SK-N-SH treated with all-trans-retinoic acid at 6 μM for 48 hours (cell line): Measurements from ENCODE around the gene CLDN5.
A peak's percentile ranks its signal among the peaks of the same experiment; 100 is the strongest.

Experiments used
- ATAC-seq: fragments of 200-7000 bp; cut with Tn5 transposase; 3 replicates; pipeline ENCODE4 v1.9.1; 2020; ENCODE audit warnings: mild to moderate bottlenecking, moderate library complexity
- ARNTL ChIP-seq: fragments of 450-650 bp; formaldehyde crosslinking; IDR thresholded peaks from 2 replicates; pipeline ENCODE4 v1.5.0; 2020; ENCODE audit warnings: low read depth, mild to moderate bottlenecking, moderate library complexity, borderline replicate concordance
- BACH2 ChIP-seq: fragments of 250-450 bp; sonication (Bioruptor Pico); IDR thresholded peaks from 2 replicates; pipeline ENCODE4 v1.9.0; 2021; ENCODE audit warnings: mild to moderate bottlenecking, borderline replicate concordance
- CSDC2 ChIP-seq: fragments of 250-450 bp; sonication (Bioruptor Pico); IDR thresholded peaks from 2 replicates; pipeline ENCODE4 v1.5.0; 2020; ENCODE audit warnings: mild to moderate bottlenecking, moderate library complexity
- ESRRG ChIP-seq: fragments of 250-450 bp; sonication (Bioruptor Pico); IDR thresholded peaks from 2 replicates; pipeline ENCODE4 v1.6.1; 2021; ENCODE audit warnings: mild to moderate bottlenecking
- GLIS3 ChIP-seq: fragments of 250-450 bp; sonication (Bioruptor Pico); IDR thresholded peaks from 2 replicates; pipeline ENCODE4 v1.5.0; 2020; ENCODE audit warnings: mild to moderate bottlenecking, moderate library complexity
- ISL1 ChIP-seq: fragments of 250-450 bp; sonication (Bioruptor Pico); IDR thresholded peaks from 2 replicates; pipeline ENCODE4 v2.1.2; 2022; ENCODE audit warnings: mild to moderate bottlenecking, moderate library complexity
- OSR1 ChIP-seq: fragments of 250-450 bp; sonication (Bioruptor Pico); IDR thresholded peaks from 2 replicates; pipeline ENCODE4 v1.8.0; 2022; ENCODE audit warnings: moderate library complexity, mild to moderate bottlenecking, inconsistent platforms
- PPARA ChIP-seq: fragments of 250-450 bp; sonication (Bioruptor Pico); IDR thresholded peaks from 2 replicates; pipeline ENCODE4 v1.5.0; 2020; ENCODE audit warnings: mild to moderate bottlenecking, borderline replicate concordance
- RARB ChIP-seq: fragments of 250-450 bp; sonication (Bioruptor Pico); IDR thresholded peaks from 2 replicates; pipeline ENCODE4 v1.8.0; 2021; ENCODE audit warnings: mild to moderate bottlenecking, moderate library complexity
- SNAI2 ChIP-seq: fragments of 250-450 bp; sonication (Bioruptor Pico); IDR thresholded peaks from 2 replicates; pipeline ENCODE4 v1.5.0; 2020; ENCODE audit warnings: mild to moderate bottlenecking, moderate library complexity
- TCF4 ChIP-seq: fragments of 250-450 bp; sonication (Bioruptor Pico); IDR thresholded peaks from 2 replicates; pipeline ENCODE4 v1.8.0; 2021; ENCODE audit warnings: mild to moderate bottlenecking, moderate library complexity, borderline replicate concordance
- TOX ChIP-seq: fragments of 250-450 bp; sonication (Bioruptor Pico); IDR thresholded peaks from 2 replicates; pipeline ENCODE4 v1.8.0; 2021; ENCODE audit warnings: mild to moderate bottlenecking, moderate library complexity, borderline replicate concordance
- ZC3H10 ChIP-seq: fragments of 250-450 bp; sonication (Bioruptor Pico); IDR thresholded peaks from 2 replicates; pipeline ENCODE4 v1.5.1; 2021; ENCODE audit warnings: mild to moderate bottlenecking, moderate library complexity
- ZFP30 ChIP-seq: fragments of 450-650 bp; formaldehyde crosslinking; IDR thresholded peaks from 2 replicates; pipeline ENCODE4 v1.5.0; 2022; ENCODE audit warnings: mild to moderate bottlenecking, moderate library complexity
- ZNF565 ChIP-seq: fragments of 450-650 bp; formaldehyde crosslinking; conservative IDR thresholded peaks from 2 replicates; pipeline ENCODE4 v1.5.0; 2020; ENCODE audit warnings: low read depth, mild to moderate bottlenecking, moderate library complexity
- ZNF70 ChIP-seq: fragments of 450-650 bp; formaldehyde crosslinking; IDR thresholded peaks from 2 replicates; pipeline ENCODE4 v1.5.0; 2020; ENCODE audit warnings: mild to moderate bottlenecking, moderate library complexity
- ZNF8 ChIP-seq: fragments of 450-650 bp; formaldehyde crosslinking; IDR thresholded peaks from 2 replicates; pipeline ENCODE4 v1.5.0; 2020; ENCODE audit warnings: mild to moderate bottlenecking, moderate library complexity
- TF ChIP-seq, protein P1 (sequence below): fragments of 250-450 bp; sonication (Bioruptor Pico); IDR thresholded peaks from 2 replicates; pipeline ENCODE4 v1.8.0; 2021; ENCODE audit warnings: low read depth, mild to moderate bottlenecking, moderate library complexity, borderline replicate concordance
- TF ChIP-seq, protein P2 (sequence below): fragments of 250-450 bp; sonication (Bioruptor Pico); IDR thresholded peaks from 2 replicates; pipeline ENCODE4 v1.8.0; 2020; ENCODE audit warnings: mild to moderate bottlenecking, moderate library complexity, borderline replicate concordance
- TF ChIP-seq, protein P3 (sequence below): fragments of 250-450 bp; sonication (Bioruptor Pico); IDR thresholded peaks from 2 replicates; pipeline ENCODE4 v1.5.0; 2020; ENCODE audit warnings: mild to moderate bottlenecking, moderate library complexity

CLDN5 gene, protein sequence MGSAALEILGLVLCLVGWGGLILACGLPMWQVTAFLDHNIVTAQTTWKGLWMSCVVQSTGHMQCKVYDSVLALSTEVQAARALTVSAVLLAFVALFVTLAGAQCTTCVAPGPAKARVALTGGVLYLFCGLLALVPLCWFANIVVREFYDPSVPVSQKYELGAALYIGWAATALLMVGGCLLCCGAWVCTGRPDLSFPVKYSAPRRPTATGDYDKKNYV

DNA sequence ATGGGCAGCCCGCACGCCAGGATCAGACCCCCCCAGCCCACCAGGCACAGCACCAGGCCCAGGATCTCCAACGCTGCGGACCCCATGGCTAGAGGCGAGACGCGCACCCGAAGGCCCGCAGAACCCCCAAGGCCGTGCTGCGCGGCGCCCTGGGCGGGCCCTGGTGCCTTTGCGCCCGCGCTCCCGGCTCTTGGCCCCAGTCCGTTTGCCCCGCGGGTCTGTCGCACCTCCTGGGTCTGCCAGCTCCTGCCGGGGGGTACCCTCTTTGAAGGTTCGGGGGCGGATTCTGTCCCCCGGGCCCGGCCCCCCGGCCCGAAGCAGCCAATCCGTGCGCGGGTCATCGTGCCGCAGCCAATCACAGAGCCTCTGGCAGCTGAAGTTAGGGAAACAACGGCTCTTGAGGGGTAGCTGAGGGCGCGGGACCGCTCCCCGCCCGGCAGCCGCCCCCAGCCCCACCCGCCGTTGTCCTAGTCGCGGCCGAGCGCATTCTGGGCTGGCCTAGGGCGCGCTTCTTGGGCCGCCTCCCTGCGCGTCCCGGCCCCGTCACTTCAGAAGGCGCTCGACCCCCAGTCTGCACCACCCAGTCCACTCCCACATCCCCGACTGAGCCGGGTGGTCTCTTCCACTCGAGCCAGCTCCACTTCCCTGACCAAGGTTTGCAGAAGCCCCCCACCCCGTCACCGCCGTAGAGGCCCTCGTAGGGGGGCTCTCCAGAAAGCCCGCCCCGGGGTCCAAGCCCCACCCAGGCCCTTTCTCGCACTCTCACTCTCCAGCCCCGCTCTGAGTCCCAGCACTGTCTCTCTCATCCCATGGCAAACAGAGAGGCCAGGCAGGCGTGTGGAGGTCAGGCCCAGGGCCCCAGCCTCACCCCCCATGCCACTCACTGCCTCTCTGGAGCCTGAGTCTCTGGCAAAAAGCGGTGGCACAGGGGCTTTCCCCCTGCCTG is at the start of gene CLDN5:
CLDN5 (minus strand) TSS at position 241 of the 946 bp plus-strand sequence; CDS start at position 86, 155 bp downstream.
- TF ChIP-seq TOX (CRISPR knock-in tag): no peak
- TF ChIP-seq ZFP30 (CRISPR knock-in tag): no peak
- no peak for TF ChIP-seq ESRRG (CRISPR knock-in tag)
- no peak for TF ChIP-seq SNAI2
- no peak for TF ChIP-seq PPARA (CRISPR knock-in tag)
- TF ChIP-seq, protein P1, sequence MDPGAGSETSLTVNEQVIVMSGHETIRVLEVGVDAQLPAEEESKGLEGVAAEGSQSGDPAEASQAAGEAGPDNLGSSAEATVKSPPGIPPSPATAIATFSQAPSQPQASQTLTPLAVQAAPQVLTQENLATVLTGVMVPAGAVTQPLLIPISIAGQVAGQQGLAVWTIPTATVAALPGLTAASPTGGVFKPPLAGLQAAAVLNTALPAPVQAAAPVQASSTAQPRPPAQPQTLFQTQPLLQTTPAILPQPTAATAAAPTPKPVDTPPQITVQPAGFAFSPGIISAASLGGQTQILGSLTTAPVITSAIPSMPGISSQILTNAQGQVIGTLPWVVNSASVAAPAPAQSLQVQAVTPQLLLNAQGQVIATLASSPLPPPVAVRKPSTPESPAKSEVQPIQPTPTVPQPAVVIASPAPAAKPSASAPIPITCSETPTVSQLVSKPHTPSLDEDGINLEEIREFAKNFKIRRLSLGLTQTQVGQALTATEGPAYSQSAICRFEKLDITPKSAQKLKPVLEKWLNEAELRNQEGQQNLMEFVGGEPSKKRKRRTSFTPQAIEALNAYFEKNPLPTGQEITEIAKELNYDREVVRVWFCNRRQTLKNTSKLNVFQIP (CRISPR knock-in tag): no peak
- TF ChIP-seq ZC3H10: no peak
- TF ChIP-seq OSR1: no peak
- TF ChIP-seq RARB (CRISPR knock-in tag): no peak
- no peak for TF ChIP-seq GLIS3 (CRISPR knock-in tag)
- ATAC-seq: peak; percentile 37

DNA sequence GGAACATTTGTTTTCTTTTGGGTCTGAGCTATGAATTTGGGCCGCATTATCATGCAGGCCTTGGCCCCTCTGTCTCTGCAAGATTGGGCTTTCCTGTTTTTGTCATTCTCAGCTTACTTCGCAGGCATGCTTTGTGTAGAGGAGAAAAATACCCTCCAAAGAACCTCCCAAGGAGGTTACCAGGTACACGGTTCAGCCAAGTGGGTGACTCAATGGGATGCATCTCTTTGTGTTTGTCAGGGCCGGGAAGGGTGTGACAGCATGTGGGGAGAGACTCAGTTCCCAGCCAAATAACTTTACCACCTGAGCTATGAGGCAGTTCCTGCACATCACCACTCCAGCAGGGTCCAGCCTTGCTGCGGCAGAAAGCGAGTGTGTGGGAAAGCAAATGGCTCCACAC is 47.8 kb upstream of the CLDN5 start:
- ATAC-seq: no peak
- TF ChIP-seq ZNF8 (CRISPR knock-in tag): no peak
- TF ChIP-seq, protein P2, sequence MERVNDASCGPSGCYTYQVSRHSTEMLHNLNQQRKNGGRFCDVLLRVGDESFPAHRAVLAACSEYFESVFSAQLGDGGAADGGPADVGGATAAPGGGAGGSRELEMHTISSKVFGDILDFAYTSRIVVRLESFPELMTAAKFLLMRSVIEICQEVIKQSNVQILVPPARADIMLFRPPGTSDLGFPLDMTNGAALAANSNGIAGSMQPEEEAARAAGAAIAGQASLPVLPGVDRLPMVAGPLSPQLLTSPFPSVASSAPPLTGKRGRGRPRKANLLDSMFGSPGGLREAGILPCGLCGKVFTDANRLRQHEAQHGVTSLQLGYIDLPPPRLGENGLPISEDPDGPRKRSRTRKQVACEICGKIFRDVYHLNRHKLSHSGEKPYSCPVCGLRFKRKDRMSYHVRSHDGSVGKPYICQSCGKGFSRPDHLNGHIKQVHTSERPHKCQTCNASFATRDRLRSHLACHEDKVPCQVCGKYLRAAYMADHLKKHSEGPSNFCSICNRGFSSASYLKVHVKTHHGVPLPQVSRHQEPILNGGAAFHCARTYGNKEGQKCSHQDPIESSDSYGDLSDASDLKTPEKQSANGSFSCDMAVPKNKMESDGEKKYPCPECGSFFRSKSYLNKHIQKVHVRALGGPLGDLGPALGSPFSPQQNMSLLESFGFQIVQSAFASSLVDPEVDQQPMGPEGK: no peak
- no peak for TF ChIP-seq GLIS3 (CRISPR knock-in tag)
- TF ChIP-seq CSDC2 (CRISPR knock-in tag): no peak
- TF ChIP-seq, protein P1 (CRISPR knock-in tag): no peak
- no peak for TF ChIP-seq BACH2 (CRISPR knock-in tag)

DNA sequence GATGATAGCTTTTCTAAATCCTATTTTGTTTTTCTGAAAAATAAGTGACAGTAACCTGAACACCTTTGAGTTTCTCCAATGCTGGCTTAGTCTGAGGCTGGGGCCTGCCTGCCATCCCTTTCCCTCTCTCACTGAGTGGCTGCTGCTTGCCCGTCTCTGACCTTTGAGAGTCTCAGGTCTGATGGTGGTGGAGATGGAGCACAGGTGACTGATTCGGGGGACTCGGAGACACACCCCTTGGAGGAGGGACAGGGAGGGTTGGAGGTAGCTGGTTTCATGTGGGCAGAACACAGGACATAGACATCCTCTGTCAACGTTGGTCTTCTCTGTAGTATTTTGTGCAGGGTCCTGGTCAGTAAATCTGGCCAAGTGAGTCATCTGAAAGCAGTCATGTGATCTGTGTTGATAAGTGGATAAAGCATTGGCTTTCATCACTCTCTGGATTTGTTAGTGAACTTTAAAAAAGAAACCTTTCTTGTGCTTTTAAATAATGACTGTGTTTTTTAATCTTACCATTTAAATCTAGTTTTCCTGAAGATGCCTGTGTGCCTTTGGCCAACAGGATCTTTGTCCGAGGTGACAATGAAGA is 47.1 kb upstream of the CLDN5 start:
- ATAC-seq: peak; percentile 27; the same call in 1 of the 3 replicates
- TF ChIP-seq SNAI2 (no peak), OSR1 (no peak), ZNF8 (CRISPR knock-in tag) (no peak), GLIS3 (CRISPR knock-in tag) (no peak), RARB (CRISPR knock-in tag) (no peak), ISL1 (no peak), ZC3H10 (no peak), CSDC2 (CRISPR knock-in tag) (no peak), ZNF70 (no peak), ZNF565 (CRISPR knock-in tag) (no peak), TCF4 (CRISPR knock-in tag) (no peak)
- TF ChIP-seq, protein P2: no peak

DNA sequence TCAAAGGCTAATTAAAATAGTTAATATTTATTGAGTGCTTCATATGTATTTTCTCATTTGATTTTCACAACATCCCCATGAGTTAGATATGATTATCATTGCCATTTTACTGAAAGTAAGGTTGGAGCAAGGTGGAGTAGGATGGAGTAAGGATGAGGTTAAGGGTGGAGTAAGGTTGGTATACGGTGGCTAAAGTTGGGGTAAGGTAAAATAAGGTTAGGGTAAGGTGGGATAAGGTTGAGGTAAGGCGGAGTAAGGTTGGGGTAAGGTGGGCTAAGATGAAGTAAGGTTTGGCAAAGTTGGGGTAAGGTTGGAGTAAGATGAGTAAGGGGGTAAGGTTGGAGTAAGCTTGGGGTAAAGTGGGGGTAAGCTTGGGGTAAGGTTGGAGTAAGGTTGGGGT is 45.8 kb upstream of the CLDN5 start:
- TF ChIP-seq ZNF8 (CRISPR knock-in tag) (no peak), ARNTL (CRISPR knock-in tag) (no peak), OSR1 (no peak), TCF4 (CRISPR knock-in tag) (no peak), SNAI2 (no peak)
- TF ChIP-seq, protein P3, sequence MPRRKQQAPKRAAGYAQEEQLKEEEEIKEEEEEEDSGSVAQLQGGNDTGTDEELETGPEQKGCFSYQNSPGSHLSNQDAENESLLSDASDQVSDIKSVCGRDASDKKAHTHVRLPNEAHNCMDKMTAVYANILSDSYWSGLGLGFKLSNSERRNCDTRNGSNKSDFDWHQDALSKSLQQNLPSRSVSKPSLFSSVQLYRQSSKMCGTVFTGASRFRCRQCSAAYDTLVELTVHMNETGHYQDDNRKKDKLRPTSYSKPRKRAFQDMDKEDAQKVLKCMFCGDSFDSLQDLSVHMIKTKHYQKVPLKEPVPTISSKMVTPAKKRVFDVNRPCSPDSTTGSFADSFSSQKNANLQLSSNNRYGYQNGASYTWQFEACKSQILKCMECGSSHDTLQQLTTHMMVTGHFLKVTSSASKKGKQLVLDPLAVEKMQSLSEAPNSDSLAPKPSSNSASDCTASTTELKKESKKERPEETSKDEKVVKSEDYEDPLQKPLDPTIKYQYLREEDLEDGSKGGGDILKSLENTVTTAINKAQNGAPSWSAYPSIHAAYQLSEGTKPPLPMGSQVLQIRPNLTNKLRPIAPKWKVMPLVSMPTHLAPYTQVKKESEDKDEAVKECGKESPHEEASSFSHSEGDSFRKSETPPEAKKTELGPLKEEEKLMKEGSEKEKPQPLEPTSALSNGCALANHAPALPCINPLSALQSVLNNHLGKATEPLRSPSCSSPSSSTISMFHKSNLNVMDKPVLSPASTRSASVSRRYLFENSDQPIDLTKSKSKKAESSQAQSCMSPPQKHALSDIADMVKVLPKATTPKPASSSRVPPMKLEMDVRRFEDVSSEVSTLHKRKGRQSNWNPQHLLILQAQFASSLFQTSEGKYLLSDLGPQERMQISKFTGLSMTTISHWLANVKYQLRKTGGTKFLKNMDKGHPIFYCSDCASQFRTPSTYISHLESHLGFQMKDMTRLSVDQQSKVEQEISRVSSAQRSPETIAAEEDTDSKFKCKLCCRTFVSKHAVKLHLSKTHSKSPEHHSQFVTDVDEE (CRISPR knock-in tag): no peak
- no peak for ATAC-seq
